ENCODE measurements around the gene PI4KA. TPM values are rescaled to one million over a fixed set of nuclear protein-coding genes. Genes with fewer than 3 reads are reported as not detected.

The PI4KA gene
- total and polyA plus RNA-seq, 2 experiments from 2014 or later, result 17.1 to 38.1 TPM

DNA sequence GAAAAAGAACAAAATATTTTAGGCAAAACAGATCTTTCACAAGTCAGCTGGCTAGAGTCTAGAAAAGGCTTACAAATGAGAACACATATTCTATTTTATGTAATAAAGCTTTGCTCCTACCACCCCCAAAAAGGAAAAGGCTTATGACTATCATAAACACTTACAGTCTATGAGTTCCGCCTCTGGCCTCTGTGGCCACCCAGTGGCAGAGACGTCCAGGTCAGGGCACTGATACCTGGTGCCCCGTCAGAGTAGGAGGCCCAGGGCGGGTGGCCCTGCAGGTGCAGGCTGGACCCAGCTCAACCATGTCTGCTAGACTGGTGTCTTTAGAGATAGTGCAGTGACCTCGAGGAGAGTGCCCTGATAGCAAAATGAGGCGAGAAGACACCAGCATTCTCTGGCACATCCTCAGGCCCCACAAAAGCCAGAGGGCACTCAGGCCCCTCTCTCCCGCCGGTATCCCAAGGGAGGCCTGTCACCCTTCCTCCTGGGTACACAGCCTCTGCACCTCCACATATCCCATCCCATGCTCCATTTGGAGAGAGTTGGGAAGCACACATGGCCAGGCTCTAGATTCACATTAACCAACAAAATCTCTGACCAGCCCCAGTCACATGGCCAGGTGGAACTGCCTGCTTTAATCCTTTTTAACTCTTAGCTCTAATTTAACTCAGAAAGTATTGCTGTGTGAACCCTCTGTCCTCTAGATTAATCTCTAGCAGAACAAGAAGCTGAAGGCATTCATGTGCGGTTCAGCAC, 112.0 kb downstream of the PI4KA start (continued):
- TF ChIP-seq, protein P1, sequence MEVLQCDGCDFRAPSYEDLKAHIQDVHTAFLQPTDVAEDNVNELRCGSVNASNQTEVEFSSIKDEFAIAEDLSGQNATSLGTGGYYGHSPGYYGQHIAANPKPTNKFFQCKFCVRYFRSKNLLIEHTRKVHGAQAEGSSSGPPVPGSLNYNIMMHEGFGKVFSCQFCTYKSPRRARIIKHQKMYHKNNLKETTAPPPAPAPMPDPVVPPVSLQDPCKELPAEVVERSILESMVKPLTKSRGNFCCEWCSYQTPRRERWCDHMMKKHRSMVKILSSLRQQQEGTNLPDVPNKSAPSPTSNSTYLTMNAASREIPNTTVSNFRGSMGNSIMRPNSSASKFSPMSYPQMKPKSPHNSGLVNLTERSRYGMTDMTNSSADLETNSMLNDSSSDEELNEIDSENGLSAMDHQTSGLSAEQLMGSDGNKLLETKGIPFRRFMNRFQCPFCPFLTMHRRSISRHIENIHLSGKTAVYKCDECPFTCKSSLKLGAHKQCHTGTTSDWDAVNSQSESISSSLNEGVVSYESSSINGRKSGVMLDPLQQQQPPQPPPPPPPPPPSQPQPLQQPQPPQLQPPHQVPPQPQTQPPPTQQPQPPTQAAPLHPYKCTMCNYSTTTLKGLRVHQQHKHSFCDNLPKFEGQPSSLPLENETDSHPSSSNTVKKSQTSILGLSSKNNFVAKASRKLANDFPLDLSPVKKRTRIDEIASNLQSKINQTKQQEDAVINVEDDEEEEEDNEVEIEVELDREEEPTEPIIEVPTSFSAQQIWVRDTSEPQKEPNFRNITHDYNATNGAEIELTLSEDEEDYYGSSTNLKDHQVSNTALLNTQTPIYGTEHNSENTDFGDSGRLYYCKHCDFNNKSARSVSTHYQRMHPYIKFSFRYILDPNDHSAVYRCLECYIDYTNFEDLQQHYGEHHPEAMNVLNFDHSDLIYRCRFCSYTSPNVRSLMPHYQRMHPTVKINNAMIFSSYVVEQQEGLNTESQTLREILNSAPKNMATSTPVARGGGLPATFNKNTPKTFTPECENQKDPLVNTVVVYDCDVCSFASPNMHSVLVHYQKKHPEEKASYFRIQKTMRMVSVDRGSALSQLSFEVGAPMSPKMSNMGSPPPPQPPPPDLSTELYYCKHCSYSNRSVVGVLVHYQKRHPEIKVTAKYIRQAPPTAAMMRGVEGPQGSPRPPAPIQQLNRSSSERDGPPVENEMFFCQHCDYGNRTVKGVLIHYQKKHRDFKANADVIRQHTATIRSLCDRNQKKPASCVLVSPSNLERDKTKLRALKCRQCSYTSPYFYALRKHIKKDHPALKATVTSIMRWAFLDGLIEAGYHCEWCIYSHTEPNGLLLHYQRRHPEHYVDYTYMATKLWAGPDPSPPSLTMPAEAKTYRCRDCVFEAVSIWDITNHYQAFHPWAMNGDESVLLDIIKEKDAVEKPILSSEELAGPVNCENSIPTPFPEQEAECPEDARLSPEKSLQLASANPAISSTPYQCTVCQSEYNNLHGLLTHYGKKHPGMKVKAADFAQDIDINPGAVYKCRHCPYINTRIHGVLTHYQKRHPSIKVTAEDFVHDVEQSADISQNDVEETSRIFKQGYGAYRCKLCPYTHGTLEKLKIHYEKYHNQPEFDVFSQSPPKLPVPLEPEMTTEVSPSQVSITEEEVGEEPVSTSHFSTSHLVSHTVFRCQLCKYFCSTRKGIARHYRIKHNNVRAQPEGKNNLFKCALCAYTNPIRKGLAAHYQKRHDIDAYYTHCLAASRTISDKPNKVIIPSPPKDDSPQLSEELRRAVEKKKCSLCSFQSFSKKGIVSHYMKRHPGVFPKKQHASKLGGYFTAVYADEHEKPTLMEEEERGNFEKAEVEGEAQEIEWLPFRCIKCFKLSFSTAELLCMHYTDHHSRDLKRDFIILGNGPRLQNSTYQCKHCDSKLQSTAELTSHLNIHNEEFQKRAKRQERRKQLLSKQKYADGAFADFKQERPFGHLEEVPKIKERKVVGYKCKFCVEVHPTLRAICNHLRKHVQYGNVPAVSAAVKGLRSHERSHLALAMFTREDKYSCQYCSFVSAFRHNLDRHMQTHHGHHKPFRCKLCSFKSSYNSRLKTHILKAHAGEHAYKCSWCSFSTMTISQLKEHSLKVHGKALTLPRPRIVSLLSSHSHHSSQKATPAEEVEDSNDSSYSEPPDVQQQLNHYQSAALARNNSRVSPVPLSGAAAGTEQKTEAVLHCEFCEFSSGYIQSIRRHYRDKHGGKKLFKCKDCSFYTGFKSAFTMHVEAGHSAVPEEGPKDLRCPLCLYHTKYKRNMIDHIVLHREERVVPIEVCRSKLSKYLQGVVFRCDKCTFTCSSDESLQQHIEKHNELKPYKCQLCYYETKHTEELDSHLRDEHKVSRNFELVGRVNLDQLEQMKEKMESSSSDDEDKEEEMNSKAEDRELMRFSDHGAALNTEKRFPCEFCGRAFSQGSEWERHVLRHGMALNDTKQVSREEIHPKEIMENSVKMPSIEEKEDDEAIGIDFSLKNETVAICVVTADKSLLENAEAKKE (CRISPR knock-in tag; IDR thresholded peaks at IDR 0.05), result no peak
- TF ChIP-seq, protein P2, sequence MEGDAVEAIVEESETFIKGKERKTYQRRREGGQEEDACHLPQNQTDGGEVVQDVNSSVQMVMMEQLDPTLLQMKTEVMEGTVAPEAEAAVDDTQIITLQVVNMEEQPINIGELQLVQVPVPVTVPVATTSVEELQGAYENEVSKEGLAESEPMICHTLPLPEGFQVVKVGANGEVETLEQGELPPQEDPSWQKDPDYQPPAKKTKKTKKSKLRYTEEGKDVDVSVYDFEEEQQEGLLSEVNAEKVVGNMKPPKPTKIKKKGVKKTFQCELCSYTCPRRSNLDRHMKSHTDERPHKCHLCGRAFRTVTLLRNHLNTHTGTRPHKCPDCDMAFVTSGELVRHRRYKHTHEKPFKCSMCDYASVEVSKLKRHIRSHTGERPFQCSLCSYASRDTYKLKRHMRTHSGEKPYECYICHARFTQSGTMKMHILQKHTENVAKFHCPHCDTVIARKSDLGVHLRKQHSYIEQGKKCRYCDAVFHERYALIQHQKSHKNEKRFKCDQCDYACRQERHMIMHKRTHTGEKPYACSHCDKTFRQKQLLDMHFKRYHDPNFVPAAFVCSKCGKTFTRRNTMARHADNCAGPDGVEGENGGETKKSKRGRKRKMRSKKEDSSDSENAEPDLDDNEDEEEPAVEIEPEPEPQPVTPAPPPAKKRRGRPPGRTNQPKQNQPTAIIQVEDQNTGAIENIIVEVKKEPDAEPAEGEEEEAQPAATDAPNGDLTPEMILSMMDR (conservative IDR thresholded peaks at IDR 0.05; ENCODE audit: low read depth in 2 of 2), result no peak
- TF ChIP-seq NANOG (IDR thresholded peaks at IDR 0.05; ENCODE audit: borderline replicate concordance), result no peak

DNA sequence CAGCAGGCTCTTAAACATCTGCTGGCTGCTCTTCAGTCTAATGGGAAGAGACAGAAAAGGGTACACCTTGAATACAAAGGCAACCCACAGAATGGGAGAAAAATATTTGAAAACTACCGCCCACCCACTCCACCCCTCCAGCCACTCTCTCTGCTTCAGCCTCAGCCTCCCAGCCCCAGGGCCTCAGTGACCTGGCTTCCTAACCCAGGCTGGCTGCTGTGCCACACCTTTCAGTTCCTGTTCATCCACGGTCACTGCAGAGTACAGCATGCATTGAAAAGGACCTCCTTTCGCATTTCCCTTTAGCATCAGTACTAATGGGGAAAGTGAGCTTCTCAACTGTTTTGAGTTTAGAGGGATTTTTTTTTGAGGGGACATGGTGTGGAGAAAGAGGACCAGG, 113.5 kb downstream of the PI4KA start:
- Histone ChIP-seq H3F3A (replicated peaks; ENCODE audit: low read depth) (no peaks in the 10 kb centered on the region), H3K9me2 (ENCODE audit: insufficient read depth) (no peaks in the 10 kb centered on the region), H3K4me3 (no peak overlapping the region), H3K79me2 (replicated peaks; ENCODE audit: insufficient read depth) (no peaks in the 10 kb centered on the region), H3K27me3 (ENCODE audit: insufficient read depth) (no peaks in the 10 kb centered on the region), H3K36me3 (ENCODE audit: insufficient read depth) (no peaks in the 10 kb centered on the region), H4K20me1 (replicated peaks; ENCODE audit: insufficient read depth) (no peaks in the 10 kb centered on the region), H3K4me2 (no peak overlapping the region), H3K27ac (ENCODE audit: low read depth) (no peak overlapping the region), H2AFZ (no peak overlapping the region), H3K4me1 (ENCODE audit: insufficient read depth) (no peaks in the 10 kb centered on the region)
- no peak for DNase-seq (ENCODE audit: low spot score)
- H3K4me3 Mint-ChIP-seq, result no peak overlapping the region
- H3K36me3 Mint-ChIP-seq (ENCODE audit: low read depth), result peaks cover 10% of the 10 kb centered on the region
- peaks cover 6% of the 10 kb centered on the region for H3K27me3 Mint-ChIP-seq (ENCODE audit: insufficient read depth, low read depth, poor library complexity)
- no peak for ATAC-seq
- H3K4me1 Mint-ChIP-seq, result no peaks in the 10 kb centered on the region
- H3K27ac Mint-ChIP-seq, result no peak overlapping the region
- H3K9me3 Mint-ChIP-seq, result 0 out of 3 replicates have a peak, but pooled peaks cover 2% of the 10 kb centered on the region
- TF ChIP-seq CREB1 (CRISPR knock-in tag; IDR thresholded peaks at IDR 0.05; ENCODE audit: low read depth) (no peak), ZNF331 (CRISPR knock-in tag; IDR thresholded peaks at IDR 0.05; ENCODE audit: low read depth) (no peak), STAT1 (IDR thresholded peaks at IDR 0.05; ENCODE audit: unreplicated experiment) (no peak), EZH2phosphoT487 (IDR thresholded peaks at IDR 0.05; ENCODE audit: unreplicated experiment) (no peak), ZNF114 (CRISPR knock-in tag; IDR thresholded peaks at IDR 0.05) (no peak), POLR2AphosphoS5 (IDR thresholded peaks at IDR 0.05; ENCODE audit: low read depth) (no peak)
- TF ChIP-seq, protein P2 (conservative IDR thresholded peaks at IDR 0.05; ENCODE audit: low read depth in 2 of 2), result no peak
- TF ChIP-seq, protein P3, sequence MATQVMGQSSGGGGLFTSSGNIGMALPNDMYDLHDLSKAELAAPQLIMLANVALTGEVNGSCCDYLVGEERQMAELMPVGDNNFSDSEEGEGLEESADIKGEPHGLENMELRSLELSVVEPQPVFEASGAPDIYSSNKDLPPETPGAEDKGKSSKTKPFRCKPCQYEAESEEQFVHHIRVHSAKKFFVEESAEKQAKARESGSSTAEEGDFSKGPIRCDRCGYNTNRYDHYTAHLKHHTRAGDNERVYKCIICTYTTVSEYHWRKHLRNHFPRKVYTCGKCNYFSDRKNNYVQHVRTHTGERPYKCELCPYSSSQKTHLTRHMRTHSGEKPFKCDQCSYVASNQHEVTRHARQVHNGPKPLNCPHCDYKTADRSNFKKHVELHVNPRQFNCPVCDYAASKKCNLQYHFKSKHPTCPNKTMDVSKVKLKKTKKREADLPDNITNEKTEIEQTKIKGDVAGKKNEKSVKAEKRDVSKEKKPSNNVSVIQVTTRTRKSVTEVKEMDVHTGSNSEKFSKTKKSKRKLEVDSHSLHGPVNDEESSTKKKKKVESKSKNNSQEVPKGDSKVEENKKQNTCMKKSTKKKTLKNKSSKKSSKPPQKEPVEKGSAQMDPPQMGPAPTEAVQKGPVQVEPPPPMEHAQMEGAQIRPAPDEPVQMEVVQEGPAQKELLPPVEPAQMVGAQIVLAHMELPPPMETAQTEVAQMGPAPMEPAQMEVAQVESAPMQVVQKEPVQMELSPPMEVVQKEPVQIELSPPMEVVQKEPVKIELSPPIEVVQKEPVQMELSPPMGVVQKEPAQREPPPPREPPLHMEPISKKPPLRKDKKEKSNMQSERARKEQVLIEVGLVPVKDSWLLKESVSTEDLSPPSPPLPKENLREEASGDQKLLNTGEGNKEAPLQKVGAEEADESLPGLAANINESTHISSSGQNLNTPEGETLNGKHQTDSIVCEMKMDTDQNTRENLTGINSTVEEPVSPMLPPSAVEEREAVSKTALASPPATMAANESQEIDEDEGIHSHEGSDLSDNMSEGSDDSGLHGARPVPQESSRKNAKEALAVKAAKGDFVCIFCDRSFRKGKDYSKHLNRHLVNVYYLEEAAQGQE (IDR thresholded peaks at IDR 0.05; ENCODE audit: unreplicated experiment), result no peak
